DND-41 (cell line): Measurements from ENCODE around the gene ARMC10.

Source experiments
- ATAC-seq: fragments of 200-7000 bp; cut with Tn5 transposase; 3 replicates; pipeline ENCODE4 v1.9.1; 2021; ENCODE audit warnings: low read depth; ENCODE audit not compliant: insufficient read depth
- DNase-seq: peaks from one replicate; pipeline ENCODE4 v3.0.0-alpha.2; 2020
- H2AFZ ChIP-seq: 2 replicates; pipeline ENCODE4 v1.6.0; 2012; ENCODE audit warnings: low read depth, low read length
- H3K27ac ChIP-seq: 2 replicates; pipeline ENCODE4 v1.5.1; 2012; ENCODE audit warnings: low read length, inconsistent platforms
- H3K27me3 ChIP-seq: fragments of 200-600 bp; sonication (generic); 2 replicates; pipeline ENCODE4 v1.6.0; 2012; ENCODE audit warnings: low read length, mild to moderate bottlenecking, inconsistent platforms; ENCODE audit not compliant: insufficient read depth, poor library complexity
- H3K36me3 ChIP-seq: 2 replicates; pipeline ENCODE4 v1.5.1; 2012; ENCODE audit warnings: low read length, inconsistent platforms; ENCODE audit not compliant: insufficient read depth
- H3K4me1 ChIP-seq: 2 replicates; pipeline ENCODE4 v1.5.1; 2012; ENCODE audit warnings: mild to moderate bottlenecking, low read length; ENCODE audit not compliant: insufficient read depth
- H3K4me2 ChIP-seq: 2 replicates; pipeline ENCODE4 v1.6.0; 2012; ENCODE audit warnings: mild to moderate bottlenecking, moderate library complexity, low read length, inconsistent platforms; ENCODE audit not compliant: insufficient read depth
- H3K4me3 ChIP-seq, 2 experiments: fragments of 200-600 bp in 1 of 2; shearing (Covaris generic) in 1 of 2; 2 replicates each; pipeline ENCODE4 v1.5.1; 2012 to 2016; ENCODE audit warnings: inconsistent platforms in 2 of 2, low read length in 2 of 2, mild to moderate bottlenecking in 2 of 2, low read depth in 1 of 2, moderate library complexity in 1 of 2
- H3K79me2 ChIP-seq: 2 replicates; pipeline ENCODE4 v1.6.0; 2012; ENCODE audit warnings: low read length, inconsistent platforms; ENCODE audit not compliant: insufficient read depth
- H3K9ac ChIP-seq: 2 replicates; pipeline ENCODE4 v1.6.0; 2012; ENCODE audit warnings: low read depth, mild to moderate bottlenecking, inconsistent platforms, low read length, moderate library complexity
- H3K9me3 ChIP-seq: 2 replicates; pipeline ENCODE4 v1.5.1; 2012; ENCODE audit warnings: low read length, moderate library complexity, mild to moderate bottlenecking, inconsistent platforms; ENCODE audit not compliant: insufficient read depth, severe bottlenecking
- H4K20me1 ChIP-seq: 2 replicates; pipeline ENCODE4 v1.6.0; 2012; ENCODE audit warnings: low read length; ENCODE audit not compliant: insufficient read depth
- CTCF ChIP-seq: IDR thresholded peaks from 2 replicates; pipeline ENCODE4 v1.5.1; 2012; ENCODE audit warnings: borderline replicate concordance, low read length, moderate library complexity, mild to moderate bottlenecking; ENCODE audit not compliant: poor library complexity, severe bottlenecking; ENCODE audit errors: extremely low read depth
- EZH2 ChIP-seq: IDR thresholded peaks from 3 replicates; pipeline ENCODE4 v1.6.1; 2012; ENCODE audit warnings: borderline replicate concordance, low read depth, mild to moderate bottlenecking, moderate library complexity, low read length, inconsistent platforms; ENCODE audit not compliant: severe bottlenecking

ARMC10 gene

GRCh38 chr7:103068414-103069403 is 6.2 kb upstream of the ARMC10 start:
- Histone ChIP-seq H3K36me3 (no peaks in the 10 kb centered on the region), H2AFZ (no peak overlapping the region), H3K4me1 (peaks cover 3% of the 10 kb centered on the region), H3K4me3 (no peak overlapping the region), H4K20me1 (no peaks in the 10 kb centered on the region), H3K9me3 (no peaks in the 10 kb centered on the region), H3K27me3 (no peaks in the 10 kb centered on the region), H3K27ac (no peak overlapping the region), H3K9ac (no peak overlapping the region), H3K79me2 (no peaks in the 10 kb centered on the region), H3K4me2 (no peak overlapping the region)
- TF ChIP-seq EZH2 (no peak), CTCF (no peak)
- DNase-seq = no peak
- ATAC-seq = no peak

- Histone ChIP-seq H4K20me1 (no peaks in the 10 kb centered on the region), H3K27ac (no peak overlapping the region), H3K4me2 (no peak overlapping the region), H3K79me2 (peaks cover 8% of the 10 kb centered on the region), H3K4me1 (peaks cover 17% of the 10 kb centered on the region), H3K27me3 (no peaks in the 10 kb centered on the region), H3K9ac (no peak overlapping the region), H3K4me3 (no peak overlapping the region), H3K36me3 (no peaks in the 10 kb centered on the region), H3K9me3 (no peaks in the 10 kb centered on the region), H2AFZ (no peak overlapping the region)
- ATAC-seq (no peak), DNase-seq (no peak)
- no peak for TF ChIP-seq CTCF
- no peak for TF ChIP-seq EZH2
Measured at GRCh38 chr7:103071000-103071399, 3.9 kb upstream of the ARMC10 start.

- no peaks in the 10 kb centered on the region for H3K36me3 ChIP-seq
- peak overlapping the region; percentile 33 to 72; a peak in 3 of 4 replicates for H3K4me3 ChIP-seq
- H2AFZ ChIP-seq = peak overlapping the region; percentile 78
- H3K9ac ChIP-seq = peak overlapping the region; percentile 93
- no peaks in the 10 kb centered on the region for H3K9me3 ChIP-seq
- H3K4me1 ChIP-seq = peaks cover 28% of the 10 kb centered on the region
- H4K20me1 ChIP-seq = no peaks in the 10 kb centered on the region
- peaks cover 21% of the 10 kb centered on the region for H3K79me2 ChIP-seq
- no peak for DNase-seq
- no peaks in the 10 kb centered on the region for H3K27me3 ChIP-seq
- peak overlapping the region; percentile 74 for H3K4me2 ChIP-seq
- peak overlapping the region; percentile 86 for H3K27ac ChIP-seq
- ATAC-seq = no peak
- TF ChIP-seq EZH2 (no peak), CTCF (no peak)
Measured at GRCh38 chr7:103073989-103074518, 886 bp upstream of the ARMC10 start.
